K562 (cell line): ENCODE data around the gene WDCP. TPM values are rescaled to one million over a fixed set of nuclear protein-coding genes. Genes with fewer than 3 reads are reported as not detected.

Source experiments
- ETS1 ChIP-seq: conservative IDR thresholded peaks from 2 replicates; pipeline ENCODE4 v1.6.1; 2011; ENCODE audit warnings: low read depth, mild to moderate bottlenecking, low read length; ENCODE audit not compliant: control insufficient read depth
- HDAC1 ChIP-seq, 2 experiments: fragments of 450-650 bp; IDR thresholded peaks; 2 replicates each; pipeline ENCODE4 v1.6.1; 2016 to 2017; ENCODE audit warnings: inconsistent platforms in 1 of 2, mild to moderate bottlenecking in 1 of 2, moderate library complexity in 1 of 2
- HDGF ChIP-seq: fragments of 450-650 bp; IDR thresholded peaks from 2 replicates; pipeline ENCODE4 v1.6.1; 2016
- KAT7 ChIP-seq: sonication (generic); formaldehyde crosslinking; IDR thresholded peaks from 2 replicates; pipeline ENCODE4 v1.8.0; 2022; ENCODE audit warnings: missing genetic modification reagents, mild to moderate bottlenecking, borderline replicate concordance
- L3MBTL2 ChIP-seq: fragments of 450-650 bp; IDR thresholded peaks from 2 replicates; pipeline ENCODE4 v1.6.1; 2016; ENCODE audit warnings: mild to moderate bottlenecking, moderate library complexity
- NR4A1 ChIP-seq, 2 experiments: fragments of 250-450 bp in 1 of 2; fragments of 450-650 bp in 1 of 2; sonication (Bioruptor Pico) in 1 of 2; IDR thresholded peaks; 2 replicates each; pipeline versions ENCODE4 v1.4.0 to v1.6.1; 2016 to 2020; ENCODE audit warnings: mild to moderate bottlenecking in 2 of 2, missing compliant biosample characterization in 1 of 2, missing genetic modification characterization in 1 of 2, moderate library complexity in 1 of 2
- POLR2AphosphoS5 ChIP-seq: IDR thresholded peaks from 2 replicates; pipeline ENCODE4 v1.6.1; 2011; ENCODE audit warnings: mild to moderate bottlenecking, low read depth, low read length, moderate library complexity; ENCODE audit not compliant: control insufficient read depth, insufficient read depth
- RBFOX2 ChIP-seq: fragments of 200-400 bp; formaldehyde crosslinking; IDR thresholded peaks from 2 replicates; pipeline ENCODE4 v1.6.1; 2017; ENCODE audit warnings: low read depth, mild to moderate bottlenecking, low read length, moderate library complexity
- SAFB ChIP-seq: fragments of 200-400 bp; formaldehyde crosslinking; IDR thresholded peaks from 2 replicates; pipeline ENCODE4 v1.6.1; 2017; ENCODE audit warnings: low read depth, low read length, borderline replicate concordance
- ZBTB33 ChIP-seq: sonication (generic); formaldehyde crosslinking; IDR thresholded peaks from 2 replicates; pipeline ENCODE4 v1.8.1; 2023; ENCODE audit warnings: mild to moderate bottlenecking, missing genetic modification reagents
- ZBTB49 ChIP-seq: sonication (generic); formaldehyde crosslinking; IDR thresholded peaks from 2 replicates; pipeline ENCODE4 v1.8.0; 2022; ENCODE audit warnings: missing genetic modification reagents, mild to moderate bottlenecking, borderline replicate concordance
- ZFX ChIP-seq: sonication (generic); formaldehyde crosslinking; IDR thresholded peaks from 2 replicates; pipeline ENCODE4 v1.8.0; 2022; ENCODE audit warnings: mild to moderate bottlenecking, missing genetic modification reagents, moderate library complexity
- ZMIZ1 ChIP-seq, 2 experiments: fragments of 150-350 bp in 1 of 2; IDR thresholded peaks; 2 replicates each; pipeline ENCODE4 v1.6.1; 2012 to 2016; ENCODE audit warnings: low read depth in 2 of 2, low read length in 2 of 2, mild to moderate bottlenecking in 1 of 2, moderate library complexity in 1 of 2
- ZNF134 ChIP-seq: fragments of 250-450 bp; sonication (Bioruptor Pico); conservative IDR thresholded peaks from 2 replicates; pipeline ENCODE4 v1.4.0; 2020
- ZNF282 ChIP-seq: sonication (generic); formaldehyde crosslinking; IDR thresholded peaks from 2 replicates; pipeline ENCODE4 v1.8.1; 2023; ENCODE audit warnings: missing genetic modification reagents
- polyA plus RNA-seq, 8 experiments: library from polyadenylated mRNA; depleted of rRNA in 4 of 8; stranded (reverse) in 5 of 8; unstranded in 3 of 8; fragments of >200 nt; fragmentation: Nextera tagmentation in 2 of 8; fragmentation: Illumina TruSeq in 1 of 8; extraction: Ambion mirVana in 2 of 8; extraction: Trizol in 1 of 8; gene quantifications; 2 replicates each; pipeline versions ENCODE4 v1.2.1 to v1.2.3, GENCODE V29; 2011 to 2014; ENCODE audit warnings: inconsistent platforms in 1 of 8, missing spikeins in 1 of 8
- total RNA-seq, 7 experiments: library from RNA; depleted of rRNA in 6 of 7; stranded (reverse); fragments of >200 nt in 6 of 7; fragmentation: Illumina TruSeq in 2 of 7; extraction: Trizol in 2 of 7; gene quantifications; 2 replicates each; pipeline versions ENCODE4 v1.2.1 to v1.2.3, GENCODE V29; 2011 to 2021; ENCODE audit warnings: low replicate concordance in 1 of 7

The WDCP gene
- total and polyA plus RNA-seq, 9 of the 15 experiments (the other 6 are each of a cell fraction or from before 2014, with no cell fraction given): 10.1 to 41.4 (median 21.8) TPM

GRCh38 chr2:24075915-24076848 is 29.0 kb upstream of the WDCP start, which contains the start of gene SF3B6 (continued):
- no peak for TF ChIP-seq HDGF
- TF ChIP-seq ETS1: 0 out of 2 replicates have a peak, but pooled peaks have one; percentile 44
- peak; percentile 89 for TF ChIP-seq POLR2AphosphoS5
- TF ChIP-seq ZMIZ1 (IDR thresholded peaks at IDR 0.05; ENCODE audit: low read depth in 2 of 2, low read length in 2 of 2): peak in 1 of 2 experiments; percentile 74; a peak in 1 of 4 replicates
- no peak for TF ChIP-seq ZNF282 (CRISPR knock-in tag)
- TF ChIP-seq HDAC1 (IDR thresholded peaks at IDR 0.05): peak in 1 of 2 experiments; percentile 85; a peak in 2 of 4 replicates
- peak; percentile 76 for TF ChIP-seq ZBTB33 (CRISPR knock-in tag)
- TF ChIP-seq ZFX: no peak
- TF ChIP-seq ZBTB49 (CRISPR knock-in tag): no peak
- peak; percentile 93 for TF ChIP-seq RBFOX2
- TF ChIP-seq NR4A1 (CRISPR knock-in tag; IDR thresholded peaks at IDR 0.05): no peak
- no peak for TF ChIP-seq NR4A1 (tag; IDR thresholded peaks at IDR 0.05)
- no peak for TF ChIP-seq ZNF134 (CRISPR knock-in tag)
- TF ChIP-seq SAFB: no peak
- peak; percentile 64 for TF ChIP-seq L3MBTL2
- TF ChIP-seq KAT7 (CRISPR knock-in tag): 0 out of 2 replicates have a peak, but pooled peaks have one; percentile 50
